NCI-H526 (cell line): ENCODE data around the gene SOAT2.
"Not testable (repeated sequence)": the region's sequence is repeated elsewhere in the genome, so short reads cannot be mapped to it uniquely, and the experiment has no call there.

Experiments
- DNase-seq, 2 experiments: peaks; one replicate each; lab custom pipeline; 2025; lab: John Stamatoyannopoulos, UW

Gene SOAT2

GRCh38 chr12:53079226-53080117 is 23.8 kb upstream of the SOAT2 start, which contains the start of gene SPRYD3:
Gene SPRYD3, minus strand, starts transcription at chr12:53079390. Its CDS starts 57 bp downstream, at chr12:53079333.
- DNase-seq, result peak; percentile 93 to 98

GRCh38 chr12:53082637-53083175 is 20.6 kb upstream of the SOAT2 start:
- no peak for DNase-seq

GRCh38 chr12:53086361-53086760 is 16.9 kb upstream of the SOAT2 start:
- DNase-seq, result no peak

GRCh38 chr12:53090105-53090504 is 13.2 kb upstream of the SOAT2 start:
- no peak for DNase-seq

GRCh38 chr12:53090554-53090953 is 12.7 kb upstream of the SOAT2 start:
- DNase-seq, result no peak

- DNase-seq, result no peak
Measured at GRCh38 chr12:53091756-53092155, 11.5 kb upstream of the SOAT2 start.

GRCh38 chr12:53093777-53094393 is 9.4 kb upstream of the SOAT2 start:
- DNase-seq, result no peak

- no peak for DNase-seq
Measured at GRCh38 chr12:53094394-53094787, 8.9 kb upstream of the SOAT2 start.

- DNase-seq, result not testable (repeated sequence)
Measured at GRCh38 chr12:53094796-53095595, 8.3 kb upstream of the SOAT2 start.

- DNase-seq, result not testable (repeated sequence)
Measured at GRCh38 chr12:53095596-53095895, 7.7 kb upstream of the SOAT2 start.

- DNase-seq, result no peak
Measured at GRCh38 chr12:53096089-53096741, 7.1 kb upstream of the SOAT2 start.

- DNase-seq, result no peak
Measured at GRCh38 chr12:53096759-53097158, 6.5 kb upstream of the SOAT2 start.

GRCh38 chr12:53097207-53097563 is 6.1 kb upstream of the SOAT2 start:
- DNase-seq, result no peak

GRCh38 chr12:53097564-53098353 is 5.5 kb upstream of the SOAT2 start, which contains the start of gene IGFBP6:
Gene IGFBP6, plus strand, starts transcription at chr12:53097667. Its CDS starts 51 bp downstream, at chr12:53097718.
- peak in 1 of 2 experiments; percentile 70 for DNase-seq

GRCh38 chr12:53098354-53098981 is 4.8 kb upstream of the SOAT2 start:
- no peak for DNase-seq

- peak; percentile 29 to 73 for DNase-seq
Measured at GRCh38 chr12:53099071-53099882, 4.0 kb upstream of the SOAT2 start.

GRCh38 chr12:53100466-53101151 is 2.7 kb upstream of the SOAT2 start:
- DNase-seq, result no peak

GRCh38 chr12:53101266-53101665 is 2.0 kb upstream of the SOAT2 start:
- no peak for DNase-seq
